ENCODE data around the gene FBXO8. TPM values are rescaled to one million over a fixed set of nuclear protein-coding genes. Genes with fewer than 3 reads are reported as not detected.

Gene FBXO8
- total RNA-seq, 1 donor from 2014 or later, result 12.8 TPM

DNA sequence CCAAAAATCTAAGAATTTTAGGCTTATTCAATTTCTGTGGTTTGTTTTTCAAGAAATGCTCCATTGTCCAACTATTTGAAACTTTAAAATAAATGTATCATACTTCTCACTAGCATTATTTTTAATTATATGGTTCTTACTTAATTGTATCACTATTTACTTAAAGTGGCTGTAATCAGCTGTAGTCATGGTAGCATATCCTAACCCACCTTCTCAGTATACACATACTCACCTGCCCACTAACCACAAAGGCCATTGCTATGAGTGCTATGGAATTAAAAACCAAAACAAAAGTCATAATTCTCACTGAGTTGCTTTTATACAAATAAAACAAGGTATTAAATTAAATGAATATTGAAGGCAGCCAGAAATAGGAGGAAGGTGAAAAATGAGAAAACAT, 5.0 kb downstream of the FBXO8 start:
- TF ChIP-seq, protein P1, sequence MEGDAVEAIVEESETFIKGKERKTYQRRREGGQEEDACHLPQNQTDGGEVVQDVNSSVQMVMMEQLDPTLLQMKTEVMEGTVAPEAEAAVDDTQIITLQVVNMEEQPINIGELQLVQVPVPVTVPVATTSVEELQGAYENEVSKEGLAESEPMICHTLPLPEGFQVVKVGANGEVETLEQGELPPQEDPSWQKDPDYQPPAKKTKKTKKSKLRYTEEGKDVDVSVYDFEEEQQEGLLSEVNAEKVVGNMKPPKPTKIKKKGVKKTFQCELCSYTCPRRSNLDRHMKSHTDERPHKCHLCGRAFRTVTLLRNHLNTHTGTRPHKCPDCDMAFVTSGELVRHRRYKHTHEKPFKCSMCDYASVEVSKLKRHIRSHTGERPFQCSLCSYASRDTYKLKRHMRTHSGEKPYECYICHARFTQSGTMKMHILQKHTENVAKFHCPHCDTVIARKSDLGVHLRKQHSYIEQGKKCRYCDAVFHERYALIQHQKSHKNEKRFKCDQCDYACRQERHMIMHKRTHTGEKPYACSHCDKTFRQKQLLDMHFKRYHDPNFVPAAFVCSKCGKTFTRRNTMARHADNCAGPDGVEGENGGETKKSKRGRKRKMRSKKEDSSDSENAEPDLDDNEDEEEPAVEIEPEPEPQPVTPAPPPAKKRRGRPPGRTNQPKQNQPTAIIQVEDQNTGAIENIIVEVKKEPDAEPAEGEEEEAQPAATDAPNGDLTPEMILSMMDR (IDR thresholded peaks at IDR 0.05; ENCODE audit: unreplicated experiment), result no peak

GRCh38 chr4:174277433-174277832, 6.0 kb downstream of the FBXO8 start:
- no peak for DNase-seq (ENCODE audit: low spot score, unreplicated experiment)
- H3K36me3 Mint-ChIP-seq (ENCODE audit: insufficient read depth), result peaks cover 7% of the 10 kb centered on the region
- H3K27ac Mint-ChIP-seq, result no peak overlapping the region
- H3K27me3 Mint-ChIP-seq, result no peaks in the 10 kb centered on the region
- peaks cover 6% of the 10 kb centered on the region for H3K9me3 Mint-ChIP-seq (ENCODE audit: low read depth)
- TF ChIP-seq, protein P1 (IDR thresholded peaks at IDR 0.05; ENCODE audit: unreplicated experiment), result no peak
- H3K4me3 Mint-ChIP-seq (ENCODE audit: low read depth), result no peak overlapping the region
- H3K4me1 Mint-ChIP-seq (ENCODE audit: low read depth), result peaks cover 3% of the 10 kb centered on the region

More for the DNA sequence above, 5.0 kb downstream of the FBXO8 start:
- Mint-ChIP-seq H3K4me1 (ENCODE audit: low read depth) (peaks cover 7% of the 10 kb centered on the region), H3K4me3 (ENCODE audit: low read depth) (no peak overlapping the region), H3K27me3 (no peaks in the 10 kb centered on the region), H3K36me3 (ENCODE audit: insufficient read depth) (peaks cover 7% of the 10 kb centered on the region), H3K9me3 (ENCODE audit: low read depth) (peaks cover 6% of the 10 kb centered on the region), H3K27ac (no peak overlapping the region)
- no peak for DNase-seq (ENCODE audit: low spot score, unreplicated experiment)

DNA sequence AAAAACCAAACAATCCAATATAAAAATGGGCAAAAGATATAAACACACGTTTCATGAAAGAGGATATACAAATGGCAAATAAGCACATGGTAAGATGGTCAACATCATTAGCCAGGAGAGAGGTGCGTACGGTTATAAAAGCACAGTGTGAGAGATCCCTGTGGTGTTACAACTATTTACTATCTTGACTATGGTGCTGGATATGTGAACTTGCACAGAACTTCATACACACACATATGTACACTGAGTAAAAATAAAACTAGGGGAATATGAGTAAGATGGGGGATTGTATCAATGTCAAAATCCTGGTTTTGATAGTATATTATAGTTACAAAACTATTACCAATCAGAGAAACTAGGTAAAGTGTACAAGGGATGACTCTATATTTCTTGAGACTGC, 8.4 kb downstream of the FBXO8 start:
- Mint-ChIP-seq H3K4me1 (ENCODE audit: low read depth) (no peaks in the 10 kb centered on the region), H3K9me3 (ENCODE audit: low read depth) (peaks cover 6% of the 10 kb centered on the region)

GRCh38 chr4:174274436-174274835, 9.0 kb downstream of the FBXO8 start:
- TF ChIP-seq, protein P1 (IDR thresholded peaks at IDR 0.05; ENCODE audit: unreplicated experiment), result no peak

More for the DNA sequence above, 8.4 kb downstream of the FBXO8 start:
- Mint-ChIP-seq H3K27me3 (no peaks in the 10 kb centered on the region), H3K27ac (no peak overlapping the region), H3K4me3 (ENCODE audit: low read depth) (no peak overlapping the region), H3K36me3 (ENCODE audit: insufficient read depth) (peaks cover 6% of the 10 kb centered on the region)
- DNase-seq (ENCODE audit: low spot score, unreplicated experiment), result no peak
- TF ChIP-seq, protein P1 (IDR thresholded peaks at IDR 0.05; ENCODE audit: unreplicated experiment), result no peak

DNA sequence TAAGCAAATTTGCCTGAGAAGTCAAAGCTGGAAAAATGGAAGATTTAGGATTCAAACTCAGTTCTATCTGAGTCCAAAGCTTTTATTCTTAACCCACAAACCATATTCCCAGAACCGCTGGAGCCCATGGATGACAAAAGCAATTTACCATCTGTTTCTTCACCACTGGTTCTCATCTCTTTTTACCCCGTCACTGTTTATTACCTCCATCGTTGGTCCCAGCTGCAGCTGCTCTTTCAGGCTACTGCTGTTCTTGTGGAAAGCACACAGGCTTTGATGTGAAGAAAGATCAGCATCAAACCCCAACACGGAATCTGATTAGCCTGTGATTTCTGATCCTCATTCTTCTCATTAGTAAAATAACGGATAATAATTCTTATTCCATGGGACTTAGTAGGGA, 9.5 kb downstream of the FBXO8 start:
- H3K27ac Mint-ChIP-seq, result peak overlapping the region; percentile 34
- no peak for DNase-seq (ENCODE audit: low spot score, unreplicated experiment)
- H3K4me3 Mint-ChIP-seq (ENCODE audit: low read depth), result no peak overlapping the region
- H3K27me3 Mint-ChIP-seq, result no peaks in the 10 kb centered on the region
- H3K9me3 Mint-ChIP-seq (ENCODE audit: low read depth), result no peaks in the 10 kb centered on the region
- peaks cover under 1% of the 10 kb centered on the region for H3K36me3 Mint-ChIP-seq (ENCODE audit: insufficient read depth)
- no peaks in the 10 kb centered on the region for H3K4me1 Mint-ChIP-seq (ENCODE audit: low read depth)
- TF ChIP-seq, protein P1 (IDR thresholded peaks at IDR 0.05; ENCODE audit: unreplicated experiment), result no peak

More at GRCh38 chr4:174274436-174274835, 9.0 kb downstream of the FBXO8 start:
- Mint-ChIP-seq H3K4me3 (ENCODE audit: low read depth) (no peak overlapping the region), H3K36me3 (ENCODE audit: insufficient read depth) (peaks cover 5% of the 10 kb centered on the region), H3K4me1 (ENCODE audit: low read depth) (no peaks in the 10 kb centered on the region), H3K27ac (no peak overlapping the region), H3K27me3 (no peaks in the 10 kb centered on the region), H3K9me3 (ENCODE audit: low read depth) (peaks cover 5% of the 10 kb centered on the region)
- no peak for DNase-seq (ENCODE audit: low spot score, unreplicated experiment)

Measured in progenitor cell of endocrine pancreas (in vitro differentiated cells).